ENCODE results near the gene SF3B5. TPM values are rescaled to one million over a fixed set of nuclear protein-coding genes. Genes with fewer than 3 reads are reported as not detected.
A peak's percentile ranks its signal among the peaks of the same experiment; 100 is the strongest.

SF3B5 gene
- total RNA-seq: 200 and 280 TPM in 2 replicates

DNA sequence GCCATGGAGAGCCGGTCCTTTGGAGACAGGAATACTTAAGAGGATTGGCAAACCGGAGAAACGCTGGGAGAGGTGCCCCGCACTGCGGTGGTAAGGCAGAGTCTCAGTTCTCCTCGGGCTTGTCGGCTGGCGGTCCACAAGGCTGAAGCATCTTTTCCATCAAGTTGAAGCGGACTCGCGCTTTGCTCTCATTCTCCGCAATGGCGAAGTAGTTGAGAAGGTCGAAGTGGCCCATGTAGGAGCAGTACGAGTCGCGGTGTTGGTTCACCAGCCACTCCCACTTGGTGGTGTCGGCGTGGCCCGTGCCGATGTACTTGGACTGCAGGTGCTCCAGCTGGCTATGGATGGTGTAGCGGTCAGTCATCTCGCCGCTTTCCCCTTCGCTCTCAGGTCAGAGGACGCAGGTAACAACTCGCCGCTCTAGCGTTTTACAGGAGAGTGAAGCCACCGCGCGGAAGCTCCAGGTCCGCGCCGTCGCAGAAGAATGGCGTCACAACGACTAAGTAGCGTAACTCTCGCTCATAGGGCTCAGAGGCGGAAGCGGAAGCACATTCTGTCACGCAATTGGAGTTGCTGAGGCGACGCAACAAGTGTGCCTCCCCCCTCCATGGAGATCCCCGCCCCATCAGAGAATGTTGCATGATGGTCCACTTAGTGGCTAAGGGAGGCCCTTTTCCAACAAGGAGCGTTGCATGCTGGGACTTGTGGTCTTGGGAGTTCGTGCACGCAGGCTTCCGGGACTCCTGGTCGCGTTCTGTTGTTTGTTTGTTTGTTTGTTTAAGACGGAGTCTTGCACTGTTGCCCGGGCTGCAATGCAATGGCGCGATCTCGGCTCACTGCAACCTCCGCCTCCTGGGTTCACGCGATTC, at the start of gene SF3B5:
TSS of gene SF3B5 (minus strand) at position 440 of the 869 bp plus-strand sequence. CDS start at position 364, 76 bp downstream.
- peak; percentile 97 for DNase-seq (ENCODE audit: low read depth)
- no peak for TF ChIP-seq CTCF (conservative IDR thresholded peaks at IDR 0.05; ENCODE audit: low read depth, low read length)
- H3K4me3 ChIP-seq (ENCODE audit: low read depth, low read length): peak within 1 kb of the TSS; percentile 98

GRCh38 chr6:144144996-144145395, 49.6 kb upstream of the SF3B5 start:
- DNase-seq (ENCODE audit: low read depth): no peak
- no peak for TF ChIP-seq CTCF (conservative IDR thresholded peaks at IDR 0.05; ENCODE audit: low read depth, low read length)
- no peak overlapping the region for H3K4me3 ChIP-seq (ENCODE audit: low read depth, low read length)

DNA sequence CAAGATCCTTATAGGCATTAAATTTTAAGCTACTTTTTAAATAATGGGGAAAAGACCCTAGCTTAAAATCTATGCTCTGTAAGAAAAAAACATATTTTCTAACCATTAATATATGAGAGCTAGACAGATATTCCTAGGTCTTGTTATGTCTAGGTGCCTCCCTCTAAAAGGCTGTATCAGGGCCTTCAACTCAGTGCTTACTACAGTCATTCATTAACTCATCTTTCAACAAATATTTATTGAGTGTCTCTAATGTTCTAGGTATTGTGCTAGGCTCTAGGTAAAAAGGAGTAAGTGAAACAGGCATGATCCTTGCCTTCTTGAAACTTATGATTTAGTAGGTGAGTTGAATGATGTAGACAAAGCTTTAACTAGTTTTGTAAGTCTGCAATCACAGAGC, 48.5 kb upstream of the SF3B5 start:
- DNase-seq (ENCODE audit: low read depth): no peak
- H3K4me3 ChIP-seq (ENCODE audit: low read depth, low read length): no peak overlapping the region
- TF ChIP-seq CTCF (conservative IDR thresholded peaks at IDR 0.05; ENCODE audit: low read depth, low read length): no peak

DNA sequence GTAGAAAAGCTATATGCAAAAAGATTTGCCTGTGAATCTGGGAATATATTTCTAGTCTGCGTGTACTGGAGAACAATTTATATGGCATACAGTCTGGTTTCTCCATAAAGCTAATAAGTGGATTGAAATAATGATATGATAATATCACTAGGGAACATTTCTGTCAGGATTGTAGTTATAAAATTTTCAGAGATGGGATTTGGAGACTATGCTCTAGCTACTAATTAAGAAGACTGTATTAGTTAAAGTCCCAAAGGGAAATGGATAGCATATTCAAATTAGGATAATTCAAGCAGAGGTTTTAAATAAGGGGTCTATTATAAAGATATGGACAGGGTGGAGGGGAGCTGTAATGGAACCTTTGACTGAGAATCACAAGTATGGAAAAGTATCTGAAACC, 47.7 kb upstream of the SF3B5 start:
- DNase-seq (ENCODE audit: low read depth): no peak
- no peak for TF ChIP-seq CTCF (conservative IDR thresholded peaks at IDR 0.05; ENCODE audit: low read depth, low read length)
- no peak overlapping the region for H3K4me3 ChIP-seq (ENCODE audit: low read depth, low read length)

- no peak for DNase-seq (ENCODE audit: low read depth)
- no peak for TF ChIP-seq CTCF (conservative IDR thresholded peaks at IDR 0.05; ENCODE audit: low read depth, low read length)
- no peak overlapping the region for H3K4me3 ChIP-seq (ENCODE audit: low read depth, low read length)
Measured at GRCh38 chr6:144141470-144141869, 46.1 kb upstream of the SF3B5 start.

DNA sequence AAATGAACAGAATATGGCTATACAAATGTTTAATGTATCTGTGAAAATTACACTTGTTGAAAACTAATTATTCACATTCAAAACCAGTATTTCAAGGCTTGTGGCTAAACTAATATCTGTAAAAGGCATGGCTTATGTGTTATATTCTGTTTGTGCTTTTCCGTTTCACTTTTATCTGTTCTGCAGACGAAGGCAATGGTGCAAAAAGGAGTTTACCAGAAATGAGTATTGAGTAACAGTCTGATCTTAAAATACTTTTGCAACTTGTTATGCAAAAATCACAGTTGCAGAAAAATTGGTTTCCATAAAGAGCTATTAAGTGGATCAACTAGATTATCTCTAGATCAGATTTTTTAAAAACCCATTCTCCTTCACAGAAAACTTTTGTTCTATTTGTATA, 45.5 kb upstream of the SF3B5 start:
- TF ChIP-seq CTCF (conservative IDR thresholded peaks at IDR 0.05; ENCODE audit: low read depth, low read length): no peak
- DNase-seq (ENCODE audit: low read depth): no peak
- no peak overlapping the region for H3K4me3 ChIP-seq (ENCODE audit: low read depth, low read length)

DNA sequence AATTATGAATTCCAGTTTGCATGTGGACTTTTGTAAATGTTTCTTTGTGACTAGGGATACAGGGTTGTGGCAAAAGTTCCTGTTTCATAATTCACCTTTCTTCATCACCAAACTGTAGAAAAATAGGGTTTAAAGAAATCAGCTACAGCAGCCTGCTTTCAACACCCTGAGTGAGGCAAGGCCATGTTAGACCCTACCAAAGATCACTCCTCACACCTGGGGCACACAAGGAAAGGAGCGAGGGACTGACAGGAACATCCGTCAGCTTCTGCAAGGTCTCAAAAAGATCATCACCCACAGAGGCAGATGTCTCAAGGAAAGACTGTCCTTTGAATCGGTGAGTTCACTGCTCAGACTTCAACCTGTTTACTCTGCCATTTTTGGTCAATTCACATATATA, 44.4 kb upstream of the SF3B5 start:
- no peak for TF ChIP-seq CTCF (conservative IDR thresholded peaks at IDR 0.05; ENCODE audit: low read depth, low read length)
- no peak for DNase-seq (ENCODE audit: low read depth)

More for the DNA sequence above, 44.4 kb upstream of the SF3B5 start:
- no peak overlapping the region for H3K4me3 ChIP-seq (ENCODE audit: low read depth, low read length)

Measured in epithelial cell of proximal tubule (primary cell).